ENCODE measurements around the gene KITLG. TPM values are rescaled to one million over a fixed set of nuclear protein-coding genes. Genes with fewer than 3 reads are reported as not detected.

Gene KITLG
- total and polyA plus RNA-seq, 3 experiments from 2014 or later, result 0.33 to 0.49 TPM; not detected in 1

- ChIA-PET POLR2A (no interaction called here), CTCF (no interaction called here)
- H3K9me3 ChIP-seq (ENCODE audit: low read length), result no peaks in the 10 kb centered on the region
- H3K27ac ChIP-seq (ENCODE audit: low read depth, low read length), result no peak overlapping the region
- Mint-ChIP-seq H3K4me1 (no peaks in the 10 kb centered on the region), H3K4me3 (no peak overlapping the region), H3K27ac (no peak overlapping the region), H3K9me3 (peaks cover 0 to 4% (median 0%) of the 10 kb centered on the region in 5 donors), H3K27me3 (no peaks in the 10 kb centered on the region), H3K36me3 (no peaks in the 10 kb centered on the region)
- no peak overlapping the region for H3K4me3 ChIP-seq (ENCODE audit: low read length)
- no peak for DNase-seq
- no peaks in the 10 kb centered on the region for H3K36me3 ChIP-seq (ENCODE audit: insufficient read depth, low read length)
- H3K4me1 ChIP-seq (ENCODE audit: insufficient read depth, low read length), result no peaks in the 10 kb centered on the region
- H3K27me3 ChIP-seq (ENCODE audit: insufficient read depth, low read length, poor library complexity, severe bottlenecking), result no peaks in the 10 kb centered on the region
These were observed 129.1 kb downstream of the KITLG start for GRCh38 chr12:88451205-88451604.

GRCh38 chr12:88450136-88450535 is 130.1 kb downstream of the KITLG start:
- peaks cover 0 to 4% (median 0%) of the 10 kb centered on the region in 5 donors for H3K9me3 Mint-ChIP-seq
- POLR2A ChIA-PET, result no interaction called here

GRCh38 chr12:88448337-88448915 is 131.8 kb downstream of the KITLG start:
- H3K27ac Mint-ChIP-seq, result no peak overlapping the region
- H3K9me3 Mint-ChIP-seq, result no peaks in the 10 kb centered on the region
- CTCF ChIA-PET, result no interaction called here

More at GRCh38 chr12:88450136-88450535, 130.1 kb downstream of the KITLG start:
- CTCF ChIA-PET, result interaction anchor here (1.0 kb wide), 1 partner anchor 10 kb away, joined by 3 read pairs; no protein-coding TSS in a partner anchor
- Histone ChIP-seq H3K4me1 (ENCODE audit: insufficient read depth, low read length) (no peaks in the 10 kb centered on the region), H3K27ac (ENCODE audit: low read depth, low read length) (no peak overlapping the region), H3K27me3 (ENCODE audit: insufficient read depth, low read length, poor library complexity, severe bottlenecking) (no peaks in the 10 kb centered on the region), H3K36me3 (ENCODE audit: insufficient read depth, low read length) (no peaks in the 10 kb centered on the region), H3K4me3 (ENCODE audit: low read length) (no peak overlapping the region), H3K9me3 (ENCODE audit: low read length) (no peaks in the 10 kb centered on the region)
- Mint-ChIP-seq H3K36me3 (no peaks in the 10 kb centered on the region), H3K27me3 (no peaks in the 10 kb centered on the region), H3K27ac (no peak overlapping the region), H3K4me3 (no peak overlapping the region), H3K4me1 (no peaks in the 10 kb centered on the region)
- DNase-seq, result no peak

GRCh38 chr12:88445705-88446394 is 134.4 kb downstream of the KITLG start:
- H3K27me3 Mint-ChIP-seq, result peaks cover 0 to 1% of the 10 kb centered on the region in 2 donors
- CTCF ChIA-PET, result no interaction called here
- H3K27ac ChIP-seq (ENCODE audit: low read depth, low read length), result no peak overlapping the region

More at GRCh38 chr12:88448337-88448915, 131.8 kb downstream of the KITLG start:
- no peaks in the 10 kb centered on the region for H3K4me1 Mint-ChIP-seq
- no peak overlapping the region for H3K4me3 ChIP-seq (ENCODE audit: low read length)
- H3K4me1 ChIP-seq (ENCODE audit: insufficient read depth, low read length), result no peaks in the 10 kb centered on the region
- H3K27me3 ChIP-seq (ENCODE audit: insufficient read depth, low read length, poor library complexity, severe bottlenecking), result no peaks in the 10 kb centered on the region
- no peaks in the 10 kb centered on the region for H3K36me3 Mint-ChIP-seq
- POLR2A ChIA-PET, result no interaction called here
- H3K4me3 Mint-ChIP-seq, result no peak overlapping the region
- no peak for DNase-seq
- no peak overlapping the region for H3K27ac ChIP-seq (ENCODE audit: low read depth, low read length)
- no peaks in the 10 kb centered on the region for H3K9me3 ChIP-seq (ENCODE audit: low read length)
- no peaks in the 10 kb centered on the region for H3K27me3 Mint-ChIP-seq
- no peaks in the 10 kb centered on the region for H3K36me3 ChIP-seq (ENCODE audit: insufficient read depth, low read length)

GRCh38 chr12:88444481-88444880 is 135.8 kb downstream of the KITLG start:
- Histone ChIP-seq H3K4me3 (ENCODE audit: low read length) (no peak overlapping the region), H3K9me3 (ENCODE audit: low read length) (no peaks in the 10 kb centered on the region), H3K4me1 (ENCODE audit: insufficient read depth, low read length) (no peaks in the 10 kb centered on the region), H3K36me3 (ENCODE audit: insufficient read depth, low read length) (no peaks in the 10 kb centered on the region), H3K27ac (ENCODE audit: low read depth, low read length) (no peak overlapping the region), H3K27me3 (ENCODE audit: insufficient read depth, low read length, poor library complexity, severe bottlenecking) (no peaks in the 10 kb centered on the region)
- Mint-ChIP-seq H3K27ac (no peak overlapping the region), H3K36me3 (no peaks in the 10 kb centered on the region), H3K4me1 (no peaks in the 10 kb centered on the region), H3K9me3 (peaks cover 0 to 4% (median 0%) of the 10 kb centered on the region in 5 donors), H3K4me3 (no peak overlapping the region), H3K27me3 (peaks cover 0 to 1% of the 10 kb centered on the region in 2 donors)
- no peak for DNase-seq
- CTCF ChIA-PET, result no interaction called here
- POLR2A ChIA-PET, result no interaction called here

More at GRCh38 chr12:88445705-88446394, 134.4 kb downstream of the KITLG start:
- Mint-ChIP-seq H3K9me3 (peaks cover 0 to 3% (median 0%) of the 10 kb centered on the region in 5 donors), H3K27ac (no peak overlapping the region), H3K4me3 (no peak overlapping the region), H3K36me3 (no peaks in the 10 kb centered on the region), H3K4me1 (no peaks in the 10 kb centered on the region)
- Histone ChIP-seq H3K27me3 (ENCODE audit: insufficient read depth, low read length, poor library complexity, severe bottlenecking) (no peaks in the 10 kb centered on the region), H3K36me3 (ENCODE audit: insufficient read depth, low read length) (no peaks in the 10 kb centered on the region), H3K4me1 (ENCODE audit: insufficient read depth, low read length) (no peaks in the 10 kb centered on the region), H3K9me3 (ENCODE audit: low read length) (no peaks in the 10 kb centered on the region), H3K4me3 (ENCODE audit: low read length) (no peak overlapping the region)
- no peak for DNase-seq
- POLR2A ChIA-PET, result no interaction called here
